GM21529 (cell line): ENCODE data around the gene MFN2.
A peak's percentile ranks its signal among the peaks of the same experiment; 100 is the strongest.

ENCODE experiments used
- ATAC-seq: cut with Tn5 transposase; IDR thresholded peaks from one replicate; pipeline ENCODE4 v1.9.1; 2021; ENCODE audit not compliant: unreplicated experiment

The MFN2 gene

GRCh38 chr1:12046749-12047119 lies 66.5 kb downstream of the MFN2 start:
- no peak for ATAC-seq

GRCh38 chr1:12047120-12047876 lies 67.1 kb downstream of the MFN2 start:
- ATAC-seq = peak; percentile 39

GRCh38 chr1:12048372-12048771 lies 68.1 kb downstream of the MFN2 start:
- ATAC-seq = no peak

DNA sequence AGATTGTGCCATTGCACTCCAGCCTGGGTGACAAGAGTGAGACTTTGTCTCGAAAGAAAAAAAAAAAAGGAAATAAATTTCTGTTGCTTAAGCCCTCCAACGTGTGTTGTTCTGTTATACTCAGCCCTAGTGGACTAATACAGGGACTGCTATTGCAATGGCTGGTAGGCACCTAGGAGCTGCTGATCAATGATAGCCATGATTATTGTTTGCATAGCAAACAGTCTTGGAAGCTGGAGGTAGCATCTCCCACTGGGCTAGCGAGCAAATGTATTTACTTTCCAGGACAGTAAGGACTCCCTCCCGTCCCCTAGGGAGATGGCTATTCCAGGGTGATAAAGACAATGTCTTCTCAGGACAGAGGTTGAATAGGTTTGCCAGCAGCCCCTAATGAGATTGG lies 69.4 kb downstream of the MFN2 start:
- ATAC-seq = no peak

- no peak for ATAC-seq
Observed at GRCh38 chr1:12051361-12051760, 71.1 kb downstream of the MFN2 start.

- ATAC-seq = peak; percentile 70
Observed at GRCh38 chr1:12052008-12052573, 71.8 kb downstream of the MFN2 start.

DNA sequence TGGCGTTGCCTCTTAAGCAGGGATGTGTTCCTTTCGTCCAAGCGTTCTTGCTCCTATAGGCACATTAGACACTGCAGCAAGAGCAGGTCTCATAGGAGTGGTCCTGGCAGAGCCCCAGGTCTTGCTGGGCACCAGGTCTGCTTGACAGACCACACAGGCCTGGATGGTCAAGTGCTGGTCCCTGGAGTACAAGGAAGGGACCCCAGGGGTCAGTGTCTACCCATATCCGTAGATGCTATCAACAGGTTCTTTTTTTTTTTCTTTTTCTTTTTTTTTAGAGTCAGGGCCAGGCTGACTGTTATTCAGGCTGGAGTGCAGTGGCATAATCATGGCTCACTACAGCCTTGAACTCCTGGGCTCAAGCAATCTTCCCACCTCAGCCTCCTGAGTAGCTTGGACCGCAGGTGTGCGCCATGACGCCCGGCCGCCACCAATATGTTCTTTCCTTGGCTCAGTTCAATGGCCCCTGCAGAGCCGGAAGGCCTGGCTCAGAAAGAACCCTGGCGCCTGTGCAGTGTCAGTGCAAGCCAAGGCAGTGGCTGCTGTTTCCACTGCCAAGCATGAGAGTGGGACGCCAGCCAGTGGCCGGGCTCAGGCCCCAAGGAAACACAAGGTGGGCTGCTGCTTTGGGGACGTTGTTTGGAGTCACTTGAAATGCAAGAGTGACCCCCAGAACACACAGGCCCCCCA lies 72.9 kb downstream of the MFN2 start:
- ATAC-seq = no peak

DNA sequence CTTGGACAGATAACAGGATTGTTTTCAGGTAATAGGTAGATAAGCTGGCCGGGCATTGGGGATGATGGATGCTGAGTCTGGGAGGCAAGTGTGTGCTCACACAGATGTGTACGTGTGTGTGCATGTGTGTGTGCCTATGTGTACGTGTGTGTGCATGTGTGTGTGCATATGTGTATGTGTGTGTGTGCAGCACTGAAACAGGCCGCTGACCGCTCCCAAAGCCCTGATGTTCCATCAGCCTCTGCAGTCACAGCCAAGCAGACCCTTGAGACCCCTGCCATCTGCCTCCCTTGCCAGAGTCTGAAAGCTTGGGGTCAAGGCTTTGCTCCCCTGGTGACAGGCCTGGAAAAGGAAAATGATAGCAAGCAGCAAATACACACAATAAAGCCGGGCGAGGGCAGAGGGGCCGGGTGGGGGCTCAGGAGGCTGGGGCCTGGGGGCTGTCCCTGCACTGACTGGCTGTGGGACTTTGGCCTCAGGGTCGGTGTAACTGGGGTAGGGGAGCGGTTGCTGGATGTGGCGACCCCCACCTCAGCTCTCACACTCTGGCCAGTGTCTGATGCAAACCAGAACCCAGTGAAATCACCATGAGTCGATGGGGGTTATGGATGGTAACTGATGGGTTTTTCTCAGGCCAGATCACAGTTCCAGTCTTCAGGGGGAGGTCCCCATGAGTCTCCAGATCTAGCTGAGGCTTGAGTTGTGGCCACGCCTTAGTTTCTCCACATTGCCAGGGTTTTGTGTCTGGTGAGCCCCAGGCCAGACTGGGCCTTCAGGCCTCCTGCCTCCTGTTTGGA lies 73.7 kb downstream of the MFN2 start:
- ATAC-seq = peak; percentile 23

DNA sequence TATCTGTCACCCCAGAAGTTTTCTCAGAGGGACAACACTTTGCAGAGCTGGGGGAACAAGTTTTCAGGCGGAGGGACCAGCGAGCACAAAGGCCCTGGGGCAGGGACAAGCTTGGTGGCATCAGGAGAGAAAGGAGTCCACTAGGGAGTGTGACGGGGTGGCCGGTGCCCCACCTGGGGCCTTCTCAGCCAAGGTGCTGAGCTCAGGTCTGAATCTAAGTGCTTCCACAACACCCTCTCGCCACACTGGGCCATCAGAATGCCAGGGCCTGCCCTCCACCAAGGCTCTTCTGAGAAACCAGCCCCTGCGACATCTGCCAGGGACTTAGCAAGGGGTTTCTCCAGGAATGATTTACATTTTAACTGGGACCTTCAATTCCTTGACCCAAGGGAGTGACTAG lies 75.0 kb downstream of the MFN2 start:
- no peak for ATAC-seq

DNA sequence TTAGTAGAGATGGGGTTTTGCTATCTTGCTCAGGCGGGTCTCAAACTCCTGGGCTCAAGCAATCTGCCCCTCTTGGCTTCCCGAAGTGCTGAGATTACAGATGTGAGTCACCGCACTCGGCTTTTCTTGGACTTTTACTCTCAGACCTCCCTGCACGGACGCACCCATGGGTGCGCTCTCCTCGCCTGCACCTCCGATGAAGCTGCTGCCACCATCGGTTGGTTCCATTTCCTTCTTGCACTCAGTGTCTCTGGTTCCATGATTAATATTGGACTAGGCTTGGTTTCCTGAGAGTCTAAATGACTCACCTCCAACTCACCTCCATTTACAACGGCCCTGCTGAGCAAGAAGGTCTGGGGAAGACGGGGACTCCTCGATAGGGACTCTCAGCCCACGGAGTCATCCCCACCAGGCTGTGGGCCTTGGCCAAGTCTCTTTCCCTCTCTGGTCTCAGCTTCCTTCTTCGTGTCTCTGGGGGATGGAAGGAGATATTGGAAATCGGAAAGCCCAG lies 76.1 kb downstream of the MFN2 start:
- ATAC-seq = no peak

- no peak for ATAC-seq
Observed at GRCh38 chr1:12057382-12057781, 77.1 kb downstream of the MFN2 start.

DNA sequence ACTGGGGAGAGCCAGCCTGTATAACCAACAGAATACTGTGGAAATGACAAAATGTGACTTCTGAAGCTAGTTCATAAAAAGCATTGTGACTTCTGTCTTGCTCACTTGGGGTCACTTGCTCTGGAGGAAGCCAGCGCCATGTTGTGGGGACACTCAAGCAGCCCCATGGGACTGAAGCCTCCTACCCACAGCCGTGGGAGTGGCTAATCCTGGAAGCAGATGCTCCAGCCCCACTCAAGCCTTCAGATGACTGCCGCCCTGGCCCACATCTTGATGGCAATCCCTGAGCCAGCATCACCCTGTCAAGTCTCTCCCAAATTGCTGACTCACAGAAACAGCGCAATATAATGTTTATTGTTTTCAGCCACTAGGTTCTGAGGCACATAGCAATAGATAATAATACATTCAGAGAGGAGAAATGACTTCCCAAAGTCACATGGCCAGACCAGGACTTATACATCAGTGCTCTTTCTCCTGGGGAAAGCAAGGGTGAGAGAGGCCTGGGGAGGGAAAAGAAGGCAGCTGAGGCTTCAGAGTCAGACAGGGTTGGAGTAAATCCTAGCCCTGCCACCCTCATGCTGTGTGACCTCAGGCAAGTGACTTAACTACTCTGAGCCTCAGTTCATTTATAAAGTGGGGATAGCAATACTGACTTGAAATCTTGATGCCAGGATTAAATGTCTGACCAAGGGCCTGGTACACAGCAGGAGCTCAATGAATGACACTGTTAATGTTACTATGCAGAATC lies 77.9 kb downstream of the MFN2 start:
- no peak for ATAC-seq

GRCh38 chr1:12059226-12059625 lies 79.0 kb downstream of the MFN2 start:
- ATAC-seq = no peak

GRCh38 chr1:12059722-12060464 lies 79.6 kb downstream of the MFN2 start:
- peak; percentile 33 for ATAC-seq

- ATAC-seq = no peak
Observed at GRCh38 chr1:12060500-12060899, 80.3 kb downstream of the MFN2 start.
